ENCODE data around the gene POMT1. TPM values are rescaled to one million over a fixed set of nuclear protein-coding genes. Genes with fewer than 3 reads are reported as not detected.

POMT1 gene
- total and polyA plus RNA-seq, 2 of the 8 experiments (the other 6 are each of a cell fraction or from before 2014, with no cell fraction given), result 22.3 to 33.2 TPM

DNA sequence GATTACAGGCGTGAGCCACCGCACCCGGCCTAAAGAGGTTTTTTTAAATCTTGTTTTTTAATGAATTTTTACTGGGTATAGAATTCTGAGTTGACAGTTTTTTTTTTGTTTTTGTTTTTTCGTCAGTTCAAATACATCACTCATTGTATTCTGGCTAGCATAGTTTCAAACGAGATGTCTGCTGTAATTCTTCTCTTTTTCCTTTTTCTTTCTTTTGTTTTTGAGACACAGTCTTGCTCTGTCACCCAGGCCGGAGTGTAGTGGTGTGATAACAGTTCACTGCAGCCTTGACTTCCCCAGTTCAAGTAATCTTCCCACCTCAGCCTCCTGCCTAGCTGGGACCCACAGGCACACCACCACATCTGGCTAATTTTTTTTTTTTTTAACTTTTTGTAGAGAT lies 40.4 kb downstream of the POMT1 start:
- H2AK5ac ChIP-seq (ENCODE audit: low read depth, low read length), result no peak overlapping the region
- WGBS, 2 experiments (ENCODE audit: extremely low coverage in 1 of 2, insufficient coverage in 1 of 2, insufficient read length in 1 of 2, insufficient replicate concordance in 2 of 2, low coverage in 1 of 2, low lambda C conversion rate in 2 of 2, missing lambda C conversion rate in 1 of 2), result 92% methylated on average over 6 of the region's 6 CpGs; no CpG with 5 or more reads in 1 of the 2 experiments
- no peak for FAIRE-seq
- H4K91ac ChIP-seq (replicated peaks; ENCODE audit: insufficient read length, low read length), result no peak overlapping the region
- no peak overlapping the region for H3K27ac ChIP-seq (ENCODE audit: low read depth, low read length)
- CTCF ChIA-PET (ENCODE audit: partially characterized antibody), result no interaction called here
- H3K18ac ChIP-seq (ENCODE audit: extremely low read depth, low read length), result no peak overlapping the region
- no peaks in the 10 kb centered on the region for H3K79me2 ChIP-seq (ENCODE audit: control insufficient read depth in 1 of 2, insufficient read depth in 2 of 2, low read length in 2 of 2)
- no peak overlapping the region for H2BK20ac ChIP-seq (ENCODE audit: low read length)
- no peak for DNase-seq (ENCODE audit: low read depth in 1 of 2, low spot score in 2 of 2)
- H3K4me3 ChIP-seq (ENCODE audit: extremely low read depth in 1 of 4, insufficient read depth in 2 of 4, low read depth in 3 of 4, low read length in 4 of 4), result no peak overlapping the region
- no peak overlapping the region for H2BK12ac ChIP-seq (ENCODE audit: low read depth, low read length)
- no peak overlapping the region for H3K9ac ChIP-seq (replicated peaks in 1 of 4; ENCODE audit: extremely low read depth in 1 of 4, low read depth in 3 of 4, low read length in 3 of 4)
- H3K36me3 ChIP-seq (ENCODE audit: control insufficient read depth in 2 of 4, insufficient read depth in 4 of 4, low read length in 3 of 4), result no peaks in the 10 kb centered on the region
- TF ChIP-seq EP300 (IDR thresholded peaks at IDR 0.05; ENCODE audit: borderline replicate concordance in 1 of 2, low read depth in 2 of 2, low read length in 2 of 2) (no peak), SP2 (IDR thresholded peaks at IDR 0.05; ENCODE audit: low read length) (no peak)
- no peak overlapping the region for H4K5ac ChIP-seq (ENCODE audit: insufficient read length, low read depth, low read length)
- H2BK15ac ChIP-seq (ENCODE audit: low read length), result no peak overlapping the region
- peaks cover 16 to 26% of the 10 kb centered on the region in 2 experiments for H3K9me3 ChIP-seq (ENCODE audit: insufficient read depth in 2 of 2, low read depth in 1 of 2, low read length in 1 of 2)
- H3K14ac ChIP-seq (ENCODE audit: insufficient read length), result no peak overlapping the region
- no peaks in the 10 kb centered on the region for H4K20me1 ChIP-seq (replicated peaks in 1 of 2; ENCODE audit: control insufficient read depth in 1 of 2, insufficient read depth in 2 of 2, low read length in 2 of 2)
- H3K56ac ChIP-seq (replicated peaks; ENCODE audit: insufficient read length, low read depth, low read length), result no peak overlapping the region
- H2BK5ac ChIP-seq (ENCODE audit: low read depth, low read length), result no peak overlapping the region
- H2AFZ ChIP-seq (ENCODE audit: low read length), result no peak overlapping the region
- peaks cover 3% of the 10 kb centered on the region; the same call in 1 of the 2 replicates for H3K23me2 ChIP-seq (ENCODE audit: low read depth, low read length)
- no peak overlapping the region for H2BK120ac ChIP-seq (replicated peaks; ENCODE audit: low read depth, low read length)
- H3K4me2 ChIP-seq (ENCODE audit: insufficient read depth in 1 of 2, low read depth in 2 of 2, low read length in 2 of 2), result no peak overlapping the region
- H3K27me3 ChIP-seq (replicated peaks in 1 of 4; ENCODE audit: control insufficient read depth in 3 of 4, extremely low read depth in 1 of 4, insufficient read depth in 3 of 4, low read length in 3 of 4), result peaks cover 17 to 42% (median 33%) of the 10 kb centered on the region in 4 experiments
- no peaks in the 10 kb centered on the region for H3K79me1 ChIP-seq (ENCODE audit: low read depth, low read length)
- no peak overlapping the region for H4K8ac ChIP-seq (ENCODE audit: extremely low read depth, insufficient read depth, low read length)
- POLR2A ChIA-PET (ENCODE audit: partially characterized antibody), result interaction anchor here (1.3 kb wide), 1 partner anchor 11 kb away, joined by 3 read pairs; no protein-coding TSS in a partner anchor
- H3K4me1 ChIP-seq (replicated peaks in 1 of 4; ENCODE audit: control insufficient read depth in 3 of 4, insufficient read depth in 4 of 4, low read length in 3 of 4), result peaks cover 0 to 4% (median 3%) of the 10 kb centered on the region in 4 experiments; a peak in 3 of 7 replicates
- H3K23ac ChIP-seq (ENCODE audit: insufficient read length), result no peak overlapping the region
- no peak overlapping the region for H3K4ac ChIP-seq (replicated peaks; ENCODE audit: insufficient read length, low read depth, low read length)
